ENCODE data around the gene AHCTF1.
A peak's percentile ranks its signal among the peaks of the same experiment; 100 is the strongest.

AHCTF1 gene

GRCh38 chr1:246837418-246838117 is 94.2 kb downstream of the AHCTF1 start:
- no peak overlapping the region for H3K4me3 ChIP-seq (replicated peaks; ENCODE audit: low read depth, low read length)
- TF ChIP-seq, protein P1, sequence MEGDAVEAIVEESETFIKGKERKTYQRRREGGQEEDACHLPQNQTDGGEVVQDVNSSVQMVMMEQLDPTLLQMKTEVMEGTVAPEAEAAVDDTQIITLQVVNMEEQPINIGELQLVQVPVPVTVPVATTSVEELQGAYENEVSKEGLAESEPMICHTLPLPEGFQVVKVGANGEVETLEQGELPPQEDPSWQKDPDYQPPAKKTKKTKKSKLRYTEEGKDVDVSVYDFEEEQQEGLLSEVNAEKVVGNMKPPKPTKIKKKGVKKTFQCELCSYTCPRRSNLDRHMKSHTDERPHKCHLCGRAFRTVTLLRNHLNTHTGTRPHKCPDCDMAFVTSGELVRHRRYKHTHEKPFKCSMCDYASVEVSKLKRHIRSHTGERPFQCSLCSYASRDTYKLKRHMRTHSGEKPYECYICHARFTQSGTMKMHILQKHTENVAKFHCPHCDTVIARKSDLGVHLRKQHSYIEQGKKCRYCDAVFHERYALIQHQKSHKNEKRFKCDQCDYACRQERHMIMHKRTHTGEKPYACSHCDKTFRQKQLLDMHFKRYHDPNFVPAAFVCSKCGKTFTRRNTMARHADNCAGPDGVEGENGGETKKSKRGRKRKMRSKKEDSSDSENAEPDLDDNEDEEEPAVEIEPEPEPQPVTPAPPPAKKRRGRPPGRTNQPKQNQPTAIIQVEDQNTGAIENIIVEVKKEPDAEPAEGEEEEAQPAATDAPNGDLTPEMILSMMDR (IDR thresholded peaks at IDR 0.05; ENCODE audit: low read length, missing control alignments) = no peak
- peak; percentile 6 for DNase-seq (ENCODE audit: low read depth)

GRCh38 chr1:246836209-246836966 is 95.4 kb downstream of the AHCTF1 start:
- TF ChIP-seq, protein P1 (IDR thresholded peaks at IDR 0.05; ENCODE audit: low read length, missing control alignments) = no peak
- no peak overlapping the region for H3K4me3 ChIP-seq (replicated peaks; ENCODE audit: low read depth, low read length)
- peak; percentile 34 for DNase-seq (ENCODE audit: low read depth)

DNA sequence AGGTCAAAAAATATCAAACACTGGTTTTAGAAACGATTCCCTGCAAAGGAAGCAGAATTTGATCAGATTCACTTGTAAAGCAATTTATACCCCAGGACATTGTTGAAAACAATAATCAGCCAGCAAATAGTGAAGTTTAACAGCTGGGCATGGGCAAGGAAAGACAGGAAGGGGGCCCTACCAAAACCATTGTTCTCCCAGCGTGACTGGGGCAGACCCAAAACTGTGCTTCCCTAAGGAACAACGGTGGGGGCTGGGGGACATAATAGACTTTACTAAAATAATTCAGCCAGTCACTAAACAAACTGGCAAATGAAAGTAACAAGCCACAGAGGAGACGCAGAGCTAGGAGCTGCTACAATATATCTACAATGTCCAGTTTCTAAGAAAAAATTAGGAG is 100.2 kb downstream of the AHCTF1 start:
- H3K4me3 ChIP-seq (replicated peaks; ENCODE audit: low read depth, low read length) = no peak overlapping the region
- peak; percentile 17 for DNase-seq (ENCODE audit: low read depth)
- TF ChIP-seq, protein P1 (IDR thresholded peaks at IDR 0.05; ENCODE audit: low read length, missing control alignments) = no peak

DNA sequence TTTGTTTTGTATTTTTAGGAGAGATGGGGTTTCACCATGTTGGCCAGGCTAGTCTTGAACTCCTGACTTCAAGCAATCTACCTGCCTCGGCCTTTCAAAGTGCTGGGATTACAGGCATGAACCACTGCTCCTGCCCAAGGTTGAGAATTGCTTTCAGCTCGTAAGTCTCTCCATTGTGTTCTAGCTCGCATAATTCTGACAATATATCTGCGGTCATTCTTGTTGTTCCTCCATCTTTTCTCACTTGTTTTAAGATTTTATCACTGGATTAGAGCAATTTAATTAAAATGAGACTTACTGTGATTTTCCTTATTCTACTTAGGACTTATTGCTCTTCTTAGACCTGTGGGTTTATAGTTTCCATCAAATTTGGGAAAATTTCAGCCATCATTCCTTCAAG is 102.9 kb downstream of the AHCTF1 start:
- TF ChIP-seq, protein P1 (IDR thresholded peaks at IDR 0.05; ENCODE audit: low read length, missing control alignments) = no peak
- DNase-seq (ENCODE audit: low read depth) = no peak
- no peak overlapping the region for H3K4me3 ChIP-seq (replicated peaks; ENCODE audit: low read depth, low read length)

GRCh38 chr1:246827396-246827795 is 104.4 kb downstream of the AHCTF1 start:
- TF ChIP-seq, protein P1 (IDR thresholded peaks at IDR 0.05; ENCODE audit: low read length, missing control alignments) = no peak
- H3K4me3 ChIP-seq (replicated peaks; ENCODE audit: low read depth, low read length) = no peak overlapping the region

DNA sequence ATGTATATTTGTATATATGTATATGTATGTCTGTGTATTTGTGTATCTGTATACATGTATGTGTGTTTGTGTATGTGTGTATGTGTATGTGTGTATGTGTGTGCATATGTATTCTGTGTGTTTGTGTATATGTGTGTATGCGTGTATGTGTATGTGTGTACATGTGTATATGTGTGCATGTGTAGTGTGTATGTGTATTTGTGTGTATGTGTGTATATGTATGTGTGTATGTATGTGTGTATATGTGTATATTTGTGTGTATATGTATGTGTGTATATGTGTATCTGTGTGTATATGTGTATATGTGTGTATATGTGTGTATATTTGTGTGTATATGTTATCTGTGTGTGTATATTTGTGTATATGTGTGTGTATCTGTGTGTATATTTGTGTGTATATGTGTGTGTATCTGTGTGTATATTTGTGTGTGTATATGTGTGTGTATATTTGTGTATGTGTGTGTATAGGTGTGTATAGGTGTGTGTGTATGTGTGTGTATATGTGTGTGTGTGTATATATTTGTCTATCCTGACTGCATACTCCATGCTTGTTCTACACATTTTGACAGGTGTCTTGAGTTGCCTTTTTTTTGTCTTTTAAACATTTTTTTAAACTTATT is 106.1 kb downstream of the AHCTF1 start:
- H3K4me3 ChIP-seq (replicated peaks; ENCODE audit: low read depth, low read length) = no peak overlapping the region
- TF ChIP-seq, protein P1 (IDR thresholded peaks at IDR 0.05; ENCODE audit: low read length, missing control alignments) = no peak
- DNase-seq (ENCODE audit: low read depth) = no peak

More at GRCh38 chr1:246827396-246827795, 104.4 kb downstream of the AHCTF1 start:
- DNase-seq (ENCODE audit: low read depth) = no peak
